Stimulated activated CD4-positive, alpha-beta T cell treated with anti-CD3 and anti-CD28 coated beads, Interleukin-15, amount 100 ng/mL, for 1 hour (primary cell): ENCODE data around the gene SV2C.
"Not testable (repeated sequence)": the region's sequence is repeated elsewhere in the genome, so short reads cannot be mapped to it uniquely, and the experiment has no call there.

Source experiments
- DNase-seq, 2 donors: peaks; one replicate each; pipeline ENCODE4 v3.0.0-alpha.2; 2020; ENCODE audit warnings: low read depth in 1 of 2, low spot score in 1 of 2

Gene SV2C

GRCh38 chr5:76199336-76200318, 116.4 kb downstream of the SV2C start:
- no peak for DNase-seq

DNA sequence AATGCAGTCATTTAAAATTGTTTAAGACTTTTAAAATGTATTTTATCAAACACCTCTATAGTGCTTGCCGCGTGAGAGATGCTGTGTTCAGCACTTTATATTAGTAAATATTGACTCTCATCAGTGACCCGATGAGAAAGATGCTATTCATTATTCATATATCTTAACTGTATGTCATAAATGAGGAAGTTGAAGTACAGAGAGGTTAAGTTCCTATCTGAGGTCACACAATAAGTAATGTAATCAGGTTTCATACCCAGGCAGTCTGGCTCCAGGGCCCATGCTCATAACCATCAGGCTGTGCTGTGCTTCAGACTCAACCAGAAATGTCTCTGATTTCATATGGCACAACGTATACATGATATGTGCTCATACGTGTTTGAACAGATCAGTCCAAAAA, 119.0 kb downstream of the SV2C start:
- DNase-seq = no peak

DNA sequence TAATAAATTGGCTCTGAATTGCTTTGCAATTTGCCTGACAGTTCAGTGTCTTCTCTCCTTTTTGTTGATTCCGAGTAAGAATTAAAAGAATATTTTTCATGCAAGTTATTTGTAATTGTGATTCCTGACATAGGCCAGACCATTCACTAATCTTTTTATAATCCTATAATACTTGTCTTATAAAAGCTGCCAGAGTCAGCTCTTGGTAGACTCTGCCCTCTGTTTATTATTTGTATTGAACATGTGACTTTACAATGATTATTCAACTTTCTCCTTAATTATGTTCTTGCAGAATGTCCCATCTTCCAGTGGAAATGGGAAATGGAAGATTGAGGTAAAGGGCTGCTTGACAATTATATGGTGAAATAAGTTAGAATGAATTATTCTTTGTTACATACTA, 121.0 kb downstream of the SV2C start:
- DNase-seq = no peak

DNA sequence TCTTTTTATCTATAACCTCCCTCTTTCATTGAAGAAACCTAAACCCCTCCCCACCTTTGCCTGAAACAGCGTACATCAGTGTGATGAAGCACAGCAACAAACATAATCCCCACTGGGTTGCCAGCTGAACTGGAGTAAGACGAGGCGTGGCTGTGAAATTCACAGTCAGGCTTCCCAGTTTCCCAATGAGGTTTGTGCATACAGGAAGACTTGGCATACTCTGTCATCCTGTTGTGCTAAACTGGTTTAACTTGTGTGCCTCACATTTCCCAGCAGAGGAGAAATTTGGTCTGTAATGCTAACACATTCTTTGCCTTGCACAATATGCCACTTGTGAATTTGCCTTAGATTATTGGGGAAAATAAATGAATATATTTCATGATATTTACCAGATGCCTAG, 121.5 kb downstream of the SV2C start:
- DNase-seq = no peak

GRCh38 chr5:76207120-76207519, 123.9 kb downstream of the SV2C start:
- DNase-seq = no peak

DNA sequence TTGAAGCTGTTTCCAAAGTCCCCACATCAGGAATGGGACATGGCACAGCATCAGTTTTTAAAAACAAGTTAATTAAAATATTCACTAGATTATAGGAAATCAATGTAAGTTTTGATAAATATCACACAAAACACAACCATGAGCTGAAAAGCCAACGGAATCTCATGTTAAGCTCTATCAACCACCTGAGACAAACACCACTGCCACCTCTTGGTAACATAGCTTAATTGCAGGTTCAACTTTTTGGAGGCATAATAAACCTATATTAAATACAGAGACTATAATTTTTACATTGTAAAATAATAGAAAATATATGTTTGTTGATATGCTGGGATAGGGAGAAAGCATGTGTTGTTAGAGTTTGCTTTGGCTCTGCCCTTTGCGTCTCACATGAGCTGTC, 126.1 kb downstream of the SV2C start:
- DNase-seq = no peak

DNA sequence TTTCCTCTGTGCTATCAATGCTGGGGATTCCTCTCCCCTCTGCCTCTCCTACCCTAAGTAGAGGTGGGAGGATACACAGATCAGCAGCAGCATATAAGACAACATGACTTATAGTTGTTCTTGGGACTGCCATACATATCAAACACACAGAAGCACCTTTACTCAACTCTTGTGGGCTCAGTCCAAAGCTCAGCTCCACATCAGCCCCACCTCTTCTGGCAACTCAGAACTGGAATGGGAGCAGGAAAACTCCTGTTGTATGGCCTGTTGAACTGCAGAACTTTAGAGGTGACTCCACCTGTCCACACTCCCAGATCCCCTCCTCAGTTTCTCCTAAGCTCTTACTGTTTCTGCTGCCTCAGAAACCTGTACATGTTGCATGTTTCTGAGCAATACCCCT, 127.8 kb downstream of the SV2C start:
- no peak for DNase-seq

- DNase-seq = no peak
Observed at GRCh38 chr5:76213858-76214257, 130.7 kb downstream of the SV2C start.

DNA sequence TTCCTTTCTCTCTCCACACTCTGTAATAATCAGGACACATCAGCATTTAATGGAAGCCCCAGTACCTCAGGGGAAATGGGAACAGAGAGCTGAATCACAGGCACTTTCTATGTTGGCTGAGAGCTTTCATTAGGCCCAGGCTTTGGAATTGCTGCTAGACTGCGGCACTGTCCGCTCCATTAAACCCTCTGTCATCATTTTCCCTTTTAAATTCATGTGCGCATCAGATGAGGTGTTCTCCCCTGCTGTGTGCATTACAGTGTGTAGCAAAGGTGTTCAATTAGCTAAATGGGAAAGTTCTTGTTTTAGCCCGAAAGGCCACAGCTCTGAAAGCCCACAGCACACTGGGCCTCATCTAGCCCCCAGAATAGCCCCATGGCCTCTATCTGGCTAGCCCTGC, 133.6 kb downstream of the SV2C start:
- no peak for DNase-seq

- no peak for DNase-seq
Observed at GRCh38 chr5:76219636-76220035, 136.5 kb downstream of the SV2C start.

- no peak for DNase-seq
Observed at GRCh38 chr5:76221311-76221710, 138.1 kb downstream of the SV2C start.

DNA sequence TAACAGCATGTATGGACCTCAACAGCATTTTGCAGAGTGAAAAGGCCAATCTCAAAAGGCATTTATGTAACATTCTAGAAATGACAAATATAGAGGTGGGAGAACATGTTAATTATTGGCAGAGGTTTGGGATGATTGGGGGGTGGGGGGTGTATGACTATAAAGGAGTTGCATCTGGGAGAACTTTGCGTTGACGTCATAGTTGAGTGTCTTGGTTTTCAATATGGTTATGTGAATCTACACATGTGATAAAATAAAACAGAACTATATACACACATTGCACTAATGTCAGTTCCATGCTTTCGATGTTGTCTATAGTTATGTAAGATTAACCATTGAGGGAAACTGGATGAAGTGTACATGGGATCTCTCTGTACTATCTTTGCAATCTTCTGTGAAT, 139.1 kb downstream of the SV2C start:
- no peak for DNase-seq

GRCh38 chr5:76223696-76224095, 140.5 kb downstream of the SV2C start:
- no peak for DNase-seq

GRCh38 chr5:76224898-76225297, 141.7 kb downstream of the SV2C start:
- no peak for DNase-seq

DNA sequence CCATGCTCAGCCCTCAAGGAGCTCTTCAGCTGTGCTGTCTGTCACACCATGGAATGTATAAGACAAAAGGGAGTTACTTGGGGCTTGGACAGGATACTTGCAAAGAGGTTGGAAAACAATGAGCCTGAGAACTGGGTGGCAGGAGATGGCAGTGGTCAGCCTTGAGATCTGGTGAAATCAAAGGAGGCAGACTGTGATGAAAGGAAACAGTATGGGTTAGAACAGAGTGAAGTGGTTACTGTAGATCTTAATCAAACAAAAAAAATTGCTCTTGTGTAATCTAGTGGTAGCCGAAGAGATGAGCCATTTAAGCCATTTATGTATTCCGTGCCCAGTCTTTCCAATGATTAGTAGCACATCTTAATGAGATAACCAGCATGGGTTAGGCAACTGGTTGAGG, 142.2 kb downstream of the SV2C start:
- DNase-seq = no peak

DNA sequence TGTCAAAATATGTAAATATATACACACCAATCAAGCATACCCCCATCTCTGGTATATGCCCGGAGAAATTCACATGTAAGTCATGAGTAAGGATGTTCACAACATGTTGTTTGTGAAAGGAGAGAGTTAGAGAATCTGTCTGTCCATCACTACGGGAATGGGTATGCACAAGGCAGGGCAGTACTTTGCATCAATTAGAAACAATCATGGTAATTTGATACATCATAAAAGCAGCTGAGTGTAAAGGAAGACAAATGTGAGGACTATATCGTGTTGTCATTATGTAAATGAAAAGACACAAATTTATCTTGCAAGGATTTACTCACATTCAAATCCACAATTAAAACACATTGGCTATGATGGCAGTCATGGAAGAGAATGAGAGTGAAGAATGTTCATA, 146.7 kb downstream of the SV2C start:
- no peak for DNase-seq

- no peak for DNase-seq
Observed at GRCh38 chr5:76230711-76231285, 147.6 kb downstream of the SV2C start.

GRCh38 chr5:76234665-76235064, 151.5 kb downstream of the SV2C start:
- no peak for DNase-seq

GRCh38 chr5:76236684-76237083, 153.5 kb downstream of the SV2C start:
- no peak for DNase-seq

- DNase-seq = no peak
Observed at GRCh38 chr5:76240336-76240735, 157.2 kb downstream of the SV2C start.

- not testable (repeated sequence) for DNase-seq
Observed at GRCh38 chr5:76242155-76242554, 159.0 kb downstream of the SV2C start.

DNA sequence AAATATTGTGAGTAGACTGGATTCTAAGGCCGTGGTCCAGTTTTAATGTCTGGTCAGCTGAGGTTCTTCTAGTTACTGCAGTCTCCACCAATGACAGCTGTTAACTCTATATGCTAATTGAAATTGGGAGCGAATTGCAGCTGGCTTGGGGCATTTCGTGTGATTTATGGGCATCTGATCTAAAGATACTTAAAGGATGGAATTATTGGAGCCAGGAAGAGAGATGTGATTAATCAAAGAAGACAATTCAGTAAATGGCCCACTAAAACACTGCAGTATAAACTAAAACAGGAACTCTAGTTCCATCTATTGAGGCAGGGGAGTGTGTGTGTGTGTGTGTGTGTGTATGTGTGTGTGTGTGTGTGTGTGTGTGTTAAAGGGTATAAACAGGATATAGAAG, 162.4 kb downstream of the SV2C start:
- DNase-seq = no peak

GRCh38 chr5:76249621-76250020, 166.4 kb downstream of the SV2C start:
- no peak for DNase-seq
